IMR-90 (cell line): ENCODE results near the gene RPP30. TPM values are rescaled to one million over a fixed set of nuclear protein-coding genes. Genes with fewer than 3 reads are reported as not detected.
A peak's percentile ranks its signal among the peaks of the same experiment; 100 is the strongest.

Source experiments
- ATAC-seq: fragments of 200-7000 bp; cut with Tn5 transposase; 2 replicates; pipeline ENCODE4 v1.9.1; 2020; ENCODE audit warnings: low read depth, mild to moderate bottlenecking, moderate library complexity
- BruUV-seq: library from RNA; stranded (reverse); fragments of 400-500 nt; replicated peaks from 2 replicates; lab custom pipeline; 2021; lab: Mats Ljungman, UMichigan
- CTCF ChIA-PET: fragments of 300-600 bp; formaldehyde crosslinking; extraction: SDS; loops from one replicate; lab custom pipeline; 2021; ENCODE audit warnings: antibody characterized with exemption; lab: Yijun Ruan, JAX
- POLR2A ChIA-PET: fragments of 300-600 bp; sonication (Branson Sonifier 250); formaldehyde crosslinking; loops from one replicate; lab custom pipeline; 2022; ENCODE audit warnings: antibody characterized with exemption; ENCODE audit not compliant: unreplicated experiment; lab: Charles Lee
- DNase-seq: peaks from one replicate; pipeline ENCODE4 v3.0.0; 2013
- H2AFZ ChIP-seq: replicated peaks from 2 replicates; pipeline ENCODE3; 2013; ENCODE audit warnings: low read length, mild to moderate bottlenecking; ENCODE audit not compliant: poor library complexity
- H2AK5ac ChIP-seq: 2 replicates; pipeline ENCODE4 v1.6.1; 2013; ENCODE audit warnings: low read depth, low read length, inconsistent platforms
- H2AK9ac ChIP-seq: replicated peaks from 2 replicates; pipeline ENCODE3; 2013; ENCODE audit warnings: mild to moderate bottlenecking, low read depth, low read length, moderate library complexity; ENCODE audit not compliant: poor library complexity
- H2BK120ac ChIP-seq: 2 replicates; pipeline ENCODE4 v1.6.1; 2013; ENCODE audit warnings: low read depth, low read length, inconsistent platforms
- H2BK15ac ChIP-seq: 3 replicates; pipeline ENCODE4 v1.6.1; 2013; ENCODE audit warnings: low read depth, low read length, inconsistent platforms
- H2BK20ac ChIP-seq: 2 replicates; pipeline ENCODE4 v1.6.1; 2013; ENCODE audit warnings: low read depth, mild to moderate bottlenecking, inconsistent platforms, low read length, moderate library complexity
- H2BK5ac ChIP-seq: 2 replicates; pipeline ENCODE4 v1.6.1; 2013; ENCODE audit warnings: mild to moderate bottlenecking, low read depth, low read length, inconsistent platforms; ENCODE audit not compliant: poor library complexity, severe bottlenecking
- H3K14ac ChIP-seq: replicated peaks from 2 replicates; pipeline ENCODE4 v1.6.1; 2013; ENCODE audit warnings: low read depth, low read length, inconsistent platforms
- H3K18ac ChIP-seq: 2 replicates; pipeline ENCODE4 v1.6.1; 2013; ENCODE audit warnings: low read depth, low read length, control low read depth
- H3K23ac ChIP-seq: 2 replicates; pipeline ENCODE4 v1.6.1; 2013; ENCODE audit warnings: low read depth, low read length, inconsistent platforms
- H3K27ac ChIP-seq: 2 replicates; pipeline ENCODE4 v1.5.1; 2013; ENCODE audit warnings: mild to moderate bottlenecking, control low read depth, low read length; ENCODE audit not compliant: insufficient read depth
- H3K27me3 ChIP-seq: 2 replicates; pipeline ENCODE4 v1.6.1; 2013; ENCODE audit warnings: low read length; ENCODE audit not compliant: control insufficient read depth, insufficient read depth
- H3K36me3 ChIP-seq: 2 replicates; pipeline ENCODE4 v1.6.1; 2013; ENCODE audit warnings: low read length, mixed read lengths; ENCODE audit not compliant: control insufficient read depth, insufficient read depth
- H3K4ac ChIP-seq: 2 replicates; pipeline ENCODE4 v1.6.1; 2013; ENCODE audit warnings: low read depth, low read length, inconsistent platforms
- H3K4me1 ChIP-seq: 2 replicates; pipeline ENCODE4 v1.6.1; 2013; ENCODE audit warnings: low read length, mixed read lengths; ENCODE audit not compliant: control insufficient read depth, insufficient read depth
- H3K4me2 ChIP-seq: 2 replicates; pipeline ENCODE4 v1.6.1; 2013; ENCODE audit warnings: low read depth, mild to moderate bottlenecking, control low read depth, low read length, moderate library complexity
- H3K4me3 ChIP-seq: 2 replicates; pipeline ENCODE4 v1.5.1; 2013; ENCODE audit warnings: low read depth, mild to moderate bottlenecking, control low read depth, low read length, moderate library complexity; ENCODE audit not compliant: insufficient read depth
- H3K56ac ChIP-seq: 2 replicates; pipeline ENCODE4 v1.6.1; 2013; ENCODE audit warnings: low read length, inconsistent platforms; ENCODE audit not compliant: insufficient read depth; ENCODE audit errors: extremely low read depth
- H3K79me1 ChIP-seq, 2 experiments: 2 replicates each; pipeline ENCODE4 v1.6.1; 2013; ENCODE audit warnings: low read length in 2 of 2, inconsistent platforms in 1 of 2, low read depth in 1 of 2
- H3K9ac ChIP-seq: 2 replicates; pipeline ENCODE4 v1.6.1; 2013; ENCODE audit warnings: low read depth, low read length, control low read depth
- H3K9me1 ChIP-seq: 2 replicates; pipeline ENCODE4 v1.6.1; 2013; ENCODE audit warnings: low read length, inconsistent platforms; ENCODE audit not compliant: insufficient read depth
- H3K9me3 ChIP-seq: 2 replicates; pipeline ENCODE4 v1.6.1; 2013; ENCODE audit warnings: low read length; ENCODE audit not compliant: control insufficient read depth, insufficient read depth
- H4K20me1 ChIP-seq: 2 replicates; pipeline ENCODE4 v1.6.1; 2013; ENCODE audit warnings: low read length, inconsistent platforms; ENCODE audit not compliant: insufficient read depth
- H4K5ac ChIP-seq: 2 replicates; pipeline ENCODE4 v1.6.1; 2013; ENCODE audit warnings: mild to moderate bottlenecking, low read depth, low read length, control low read depth
- H4K8ac ChIP-seq, 2 experiments: 2 replicates each; pipeline ENCODE4 v1.6.1; 2013; ENCODE audit warnings: low read depth in 2 of 2, low read length in 2 of 2, control low read depth in 1 of 2, inconsistent platforms in 1 of 2
- H4K91ac ChIP-seq: 2 replicates; pipeline ENCODE4 v1.6.1; 2013; ENCODE audit warnings: low read depth, low read length, inconsistent platforms; ENCODE audit not compliant: insufficient read depth
- BHLHE40 ChIP-seq: fragments of 150-350 bp; IDR thresholded peaks from 2 replicates; pipeline ENCODE4 v1.6.1; 2016; ENCODE audit warnings: mild to moderate bottlenecking, low read depth, low read length
- FOS ChIP-seq: fragments of 150-350 bp; IDR thresholded peaks from 2 replicates; pipeline ENCODE4 v1.6.1; 2016; ENCODE audit warnings: low read depth, low read length
- MAZ ChIP-seq: IDR thresholded peaks from 2 replicates; pipeline ENCODE4 v1.6.1; 2012; ENCODE audit warnings: low read depth, mild to moderate bottlenecking, low read length, improper control_type of control experiment, moderate library complexity, borderline replicate concordance
- MXI1 ChIP-seq: IDR thresholded peaks from 2 replicates; pipeline ENCODE4 v1.6.1; 2012; ENCODE audit warnings: low read depth, mild to moderate bottlenecking, low read length, moderate library complexity, borderline replicate concordance
- POLR2A ChIP-seq: IDR thresholded peaks from 2 replicates; pipeline ENCODE4 v1.6.1; 2012; ENCODE audit warnings: mild to moderate bottlenecking, low read depth, low read length
- RFX5 ChIP-seq: IDR thresholded peaks from 2 replicates; pipeline ENCODE4 v1.8.0; 2012; ENCODE audit warnings: low read depth, mild to moderate bottlenecking, low read length, moderate library complexity
- WGBS, 2 experiments: methylation state at CpG; one replicate each; pipeline versions ENCODE4 v1.1.5 to v1.1.7; 2013; ENCODE audit warnings: missing lambda C conversion rate in 2 of 2; ENCODE audit not compliant: insufficient read length in 1 of 2; ENCODE audit errors: extremely low coverage in 2 of 2; 5-methylcytosine and 5-hydroxymethylcytosine counted together
- dilution Hi-C: fragments of 300-500 bp; cut with HindIII; formaldehyde crosslinking; loops from one replicate; pipeline ENCODE4 v1.14.3; 2018; ENCODE audit warnings: low sequenced_read_pairs; ENCODE audit not compliant: unreplicated experiment
- in situ Hi-C: fragments of 300-500 bp; cut with MboI; formaldehyde crosslinking; loops from 3 replicates; pipeline ENCODE4 v1.14.3; 2019; ENCODE audit warnings: low sequenced_read_pairs, inconsistent platforms, mixed read lengths
- intact Hi-C: fragments of 100-400 bp; cut with micrococcal nuclease; formaldehyde crosslinking; loops from 2 replicates; pipeline ENCODE4 v1.10.0; 2022
- polyA plus RNA-seq, 3 experiments: library from polyadenylated mRNA; depleted of rRNA; stranded (reverse); fragments of >200 nt; gene quantifications; 2 replicates each; pipeline ENCODE4 v1.2.3, GENCODE V29; 2012; ENCODE audit warnings: low replicate concordance in 1 of 3
- total RNA-seq: library from RNA; depleted of rRNA; stranded (reverse); fragments of >200 nt; gene quantifications from 2 replicates; pipeline ENCODE4 v1.2.3, GENCODE V29; 2012
- TF ChIP-seq, protein P1 (sequence below): conservative IDR thresholded peaks from 2 replicates; pipeline ENCODE4 v1.5.1; 2012; ENCODE audit warnings: mild to moderate bottlenecking, low read depth, low read length, improper control_type of control experiment

The RPP30 gene
- total and polyA plus RNA-seq, 2 of the 4 experiments (the other 2 are of a cell fraction), result 27.6 to 45.2 TPM

- Histone ChIP-seq H2BK120ac (peak overlapping the region; percentile 96), H3K9ac (peak overlapping the region; percentile 76), H4K91ac (peak overlapping the region; percentile 99), H2BK15ac (peak overlapping the region; percentile 90; the same call in 2 of the 3 replicates), H2BK20ac (peak overlapping the region; percentile 99), H2AK5ac (peak overlapping the region; percentile 84), H3K9me1 (peaks cover 5% of the 10 kb centered on the region), H3K79me1 (no peaks in the 10 kb centered on the region), H3K23ac (peak overlapping the region; percentile 98), H4K8ac (peak overlapping the region; percentile 70 to 98), H3K36me3 (no peaks in the 10 kb centered on the region), H3K4me2 (peak overlapping the region; percentile 33), H4K20me1 (no peaks in the 10 kb centered on the region), H3K56ac (peak overlapping the region; percentile 97), H3K4me3 (no peak overlapping the region), H2AFZ (peak overlapping the region; percentile 60), H2BK5ac (peak overlapping the region; percentile 96), H3K4ac (peak overlapping the region; percentile 98), H3K27me3 (no peaks in the 10 kb centered on the region), H3K27ac (peak overlapping the region; percentile 96), H3K9me3 (no peaks in the 10 kb centered on the region), H3K4me1 (peaks cover 16% of the 10 kb centered on the region), H3K14ac (peak overlapping the region; percentile 95), H3K18ac (peak overlapping the region; percentile 91), H4K5ac (peak overlapping the region; percentile 82), H2AK9ac (peak overlapping the region; percentile 71)
- dilution Hi-C loops, result no loop called here
- ATAC-seq (peak; percentile 79), DNase-seq (peak; percentile 75)
- ChIA-PET POLR2A (interaction anchor here (0.6 to 1.1 kb wide), 5 partner anchors 10 to 192 kb away, joined by 3 to 9 read pairs (median 3); partner anchors contain the start of gene ANKRD1), CTCF (interaction anchor here (0.9 to 1.8 kb wide), 2 partner anchors 13 to 320 kb away, joined by 3 to 6 read pairs; no protein-coding TSS in a partner anchor)
- no peak for TF ChIP-seq MXI1
- TF ChIP-seq, protein P1, sequence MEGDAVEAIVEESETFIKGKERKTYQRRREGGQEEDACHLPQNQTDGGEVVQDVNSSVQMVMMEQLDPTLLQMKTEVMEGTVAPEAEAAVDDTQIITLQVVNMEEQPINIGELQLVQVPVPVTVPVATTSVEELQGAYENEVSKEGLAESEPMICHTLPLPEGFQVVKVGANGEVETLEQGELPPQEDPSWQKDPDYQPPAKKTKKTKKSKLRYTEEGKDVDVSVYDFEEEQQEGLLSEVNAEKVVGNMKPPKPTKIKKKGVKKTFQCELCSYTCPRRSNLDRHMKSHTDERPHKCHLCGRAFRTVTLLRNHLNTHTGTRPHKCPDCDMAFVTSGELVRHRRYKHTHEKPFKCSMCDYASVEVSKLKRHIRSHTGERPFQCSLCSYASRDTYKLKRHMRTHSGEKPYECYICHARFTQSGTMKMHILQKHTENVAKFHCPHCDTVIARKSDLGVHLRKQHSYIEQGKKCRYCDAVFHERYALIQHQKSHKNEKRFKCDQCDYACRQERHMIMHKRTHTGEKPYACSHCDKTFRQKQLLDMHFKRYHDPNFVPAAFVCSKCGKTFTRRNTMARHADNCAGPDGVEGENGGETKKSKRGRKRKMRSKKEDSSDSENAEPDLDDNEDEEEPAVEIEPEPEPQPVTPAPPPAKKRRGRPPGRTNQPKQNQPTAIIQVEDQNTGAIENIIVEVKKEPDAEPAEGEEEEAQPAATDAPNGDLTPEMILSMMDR, result no peak
- TF ChIP-seq BHLHE40, result no peak
- TF ChIP-seq RFX5, result no peak
- TF ChIP-seq FOS, result no peak
- TF ChIP-seq MAZ, result no peak
- peak; percentile 3; the same call in 1 of the 2 replicates for TF ChIP-seq POLR2A
- BruUV-seq, result no TSS peak
- intact Hi-C loops, result loop anchor here (1.0 kb wide), 1 partner anchor 9 kb away; the partner anchor contains the start of gene ANKRD1
- WGBS, 2 experiments, result 20 to 100% methylated on average over 1 of the region's 5 CpGs
- in situ Hi-C loops, result no loop called here
Measured at GRCh38 chr10:90930070-90930837, 58.5 kb downstream of the RPP30 start.
